ENCODE results near the gene GP1BB. TPM values are rescaled to one million over a fixed set of nuclear protein-coding genes. Genes with fewer than 3 reads are reported as not detected.

GP1BB gene
- total RNA-seq, 1 experiment from 2014 or later = 4.9 TPM

DNA sequence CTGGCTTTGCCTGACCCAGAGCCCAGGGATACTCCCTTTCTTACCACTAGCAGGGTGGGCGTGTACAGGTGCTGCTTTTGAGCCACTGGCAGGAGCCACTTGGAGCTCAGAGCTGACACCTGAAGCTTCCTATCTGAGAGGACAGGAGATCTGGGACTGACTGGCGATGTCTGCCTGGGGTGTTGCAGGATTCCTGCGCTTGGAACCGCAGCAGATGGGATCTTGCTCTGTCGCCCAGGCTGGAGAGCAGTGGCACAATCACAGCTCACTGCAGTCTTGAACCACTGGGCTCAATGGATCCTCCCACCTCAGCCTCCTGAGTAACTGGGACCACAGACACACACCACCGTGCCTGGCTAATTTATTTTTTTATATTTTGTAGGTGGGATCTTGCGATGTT, 17.7 kb downstream of the GP1BB start:
- H3K27ac ChIP-seq = no peak overlapping the region
- no peaks in the 10 kb centered on the region for H3K9me3 ChIP-seq (replicated peaks)
- H3K4me3 ChIP-seq = no peak overlapping the region
- no peaks in the 10 kb centered on the region for H3K36me3 ChIP-seq
- DNase-seq (ENCODE audit: low read depth in 1 of 2, low spot score in 2 of 2) = no peak
- peaks cover 5% of the 10 kb centered on the region for H3K4me1 ChIP-seq (replicated peaks)
- H3K27me3 ChIP-seq (replicated peaks) = no peaks in the 10 kb centered on the region

DNA sequence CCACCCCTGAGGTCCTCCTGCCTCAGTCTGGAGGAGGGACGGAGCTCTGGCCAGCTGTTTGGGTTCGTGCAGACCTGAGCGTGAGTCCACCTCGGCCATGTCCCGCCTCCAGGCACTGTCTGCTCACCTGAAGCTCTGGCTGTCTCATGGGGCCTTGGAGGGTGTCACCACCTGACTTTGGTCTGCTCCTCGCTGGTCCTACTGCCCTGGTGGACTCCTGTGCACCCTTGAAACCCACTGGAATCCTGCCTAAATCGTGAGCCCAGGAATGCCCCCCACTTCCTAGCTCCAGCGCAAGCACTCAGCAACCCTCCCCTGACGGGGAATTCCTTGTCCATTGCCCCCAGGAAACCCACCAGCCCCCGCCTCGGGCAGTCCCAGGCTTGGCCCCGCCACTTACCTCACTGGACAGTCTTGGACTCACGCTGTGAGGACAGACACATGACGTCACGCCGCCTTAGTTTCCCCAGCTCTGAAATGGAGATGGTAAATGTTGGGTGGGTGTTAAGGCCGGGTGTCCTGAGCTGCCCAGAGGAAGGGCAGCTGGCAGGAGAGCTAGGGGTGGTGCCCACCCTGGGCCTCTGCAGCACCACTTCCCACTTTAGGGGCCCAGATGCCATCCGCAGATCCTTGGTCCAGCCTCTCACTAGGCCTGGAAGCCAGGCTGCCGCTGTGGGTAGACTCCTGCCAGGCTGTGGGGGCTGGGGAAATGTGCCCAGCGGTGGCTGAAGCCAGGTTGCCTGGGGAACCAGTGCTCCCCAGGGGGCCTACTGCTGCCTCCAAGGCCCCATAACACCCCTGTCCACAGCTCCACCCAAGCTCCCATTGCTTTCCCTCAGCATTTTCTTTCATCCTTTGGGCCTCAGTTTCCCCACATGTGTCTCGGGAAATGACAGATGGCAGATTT, 19.1 kb downstream of the GP1BB start:
- no peak for DNase-seq (ENCODE audit: low read depth in 1 of 2, low spot score in 2 of 2)
- H3K27ac ChIP-seq = no peak overlapping the region

DNA sequence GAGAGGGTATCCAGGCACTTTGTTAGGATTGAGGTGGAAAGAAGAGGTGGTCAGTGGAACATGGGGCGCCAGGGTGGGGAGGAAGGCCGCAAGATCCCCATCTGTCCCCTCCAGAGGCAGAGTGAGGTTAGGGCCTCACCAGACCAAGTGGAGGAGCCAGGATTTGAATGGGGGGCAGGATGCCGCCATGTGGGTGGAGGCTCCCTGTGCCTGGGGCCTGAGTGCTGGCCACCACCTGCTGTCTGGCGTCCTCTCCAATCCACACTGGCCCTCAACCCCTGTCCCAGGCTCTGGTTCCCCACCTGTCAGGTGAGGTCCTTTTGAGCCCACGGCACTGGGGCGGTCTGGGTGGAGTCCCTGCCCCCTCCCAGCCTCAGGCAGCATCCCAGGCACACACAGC, 19.7 kb downstream of the GP1BB start:
- Histone ChIP-seq H3K27ac (no peak overlapping the region), H3K36me3 (no peaks in the 10 kb centered on the region), H3K27me3 (replicated peaks) (no peaks in the 10 kb centered on the region), H3K9me3 (replicated peaks) (no peaks in the 10 kb centered on the region), H3K4me3 (no peak overlapping the region), H3K4me1 (replicated peaks) (peaks cover 7% of the 10 kb centered on the region)
- no peak for DNase-seq (ENCODE audit: low read depth in 1 of 2, low spot score in 2 of 2)

More for the DNA sequence above, 19.1 kb downstream of the GP1BB start:
- H3K4me3 ChIP-seq = no peak overlapping the region
- H3K9me3 ChIP-seq (replicated peaks) = no peaks in the 10 kb centered on the region
- H3K27me3 ChIP-seq (replicated peaks) = no peaks in the 10 kb centered on the region
- no peaks in the 10 kb centered on the region for H3K36me3 ChIP-seq
- peaks cover 7% of the 10 kb centered on the region for H3K4me1 ChIP-seq (replicated peaks)

DNA sequence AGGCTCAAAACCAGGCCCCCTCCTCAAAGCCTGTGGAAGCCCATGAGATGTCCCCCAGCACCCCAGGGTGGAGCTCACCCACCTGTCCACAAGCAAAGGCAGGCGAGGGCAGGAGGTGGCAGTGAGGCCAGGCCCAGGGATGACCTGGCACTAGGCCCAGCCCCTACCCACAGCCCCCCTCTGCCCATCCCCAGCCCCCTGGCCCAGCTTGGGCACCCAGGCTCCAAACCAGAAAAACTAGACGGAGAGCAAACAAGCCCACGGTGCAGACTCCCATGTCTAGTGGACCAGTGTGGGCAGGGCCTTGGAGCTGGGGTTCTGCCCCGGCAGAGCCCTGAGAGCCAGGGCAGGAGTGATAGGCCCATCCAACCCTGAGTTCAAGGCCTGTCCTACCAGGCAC, 20.3 kb downstream of the GP1BB start:
- Histone ChIP-seq H3K4me1 (replicated peaks) (peaks cover 7% of the 10 kb centered on the region), H3K36me3 (no peaks in the 10 kb centered on the region), H3K27me3 (replicated peaks) (no peaks in the 10 kb centered on the region), H3K9me3 (replicated peaks) (no peaks in the 10 kb centered on the region), H3K27ac (no peak overlapping the region), H3K4me3 (no peak overlapping the region)
- no peak for DNase-seq (ENCODE audit: low read depth in 1 of 2, low spot score in 2 of 2)

DNA sequence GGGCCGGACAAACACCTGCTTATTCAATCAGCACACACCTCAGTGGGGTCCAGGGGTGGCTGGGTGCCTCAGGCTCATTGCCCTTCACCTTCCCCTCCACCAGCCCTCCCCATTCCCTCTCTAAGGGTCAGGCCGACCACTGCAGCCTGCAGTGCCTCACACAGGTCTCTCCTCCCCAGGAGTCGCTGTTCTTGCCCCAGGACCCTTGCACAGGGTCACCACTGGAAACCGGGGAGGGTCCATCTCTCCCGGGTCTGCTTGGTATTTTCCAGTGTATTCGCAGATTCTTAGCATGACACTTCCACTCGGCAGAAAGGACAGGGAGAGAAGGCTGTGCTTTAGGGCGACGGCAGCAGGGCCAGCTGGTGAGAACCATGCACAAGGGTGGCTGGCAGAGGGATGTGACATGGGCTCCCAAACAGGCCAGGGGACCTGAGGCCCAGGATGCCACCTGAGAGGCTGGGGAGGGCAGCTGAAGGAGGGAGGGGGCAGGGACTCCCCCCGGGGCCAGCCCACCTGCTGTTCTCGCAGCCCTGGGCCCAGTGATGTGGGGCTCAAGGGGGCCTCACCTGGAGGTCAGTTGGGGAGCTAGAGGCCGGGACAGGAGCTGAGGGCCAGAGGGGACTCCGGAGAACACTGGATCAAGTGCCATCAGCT, 21.1 kb downstream of the GP1BB start:
- Histone ChIP-seq H3K27me3 (replicated peaks) (no peaks in the 10 kb centered on the region), H3K27ac (no peak overlapping the region), H3K36me3 (no peaks in the 10 kb centered on the region), H3K9me3 (replicated peaks) (no peaks in the 10 kb centered on the region), H3K4me1 (replicated peaks) (peaks cover 11% of the 10 kb centered on the region), H3K4me3 (no peak overlapping the region)
- DNase-seq (ENCODE audit: low read depth in 1 of 2, low spot score in 2 of 2) = no peak

DNA sequence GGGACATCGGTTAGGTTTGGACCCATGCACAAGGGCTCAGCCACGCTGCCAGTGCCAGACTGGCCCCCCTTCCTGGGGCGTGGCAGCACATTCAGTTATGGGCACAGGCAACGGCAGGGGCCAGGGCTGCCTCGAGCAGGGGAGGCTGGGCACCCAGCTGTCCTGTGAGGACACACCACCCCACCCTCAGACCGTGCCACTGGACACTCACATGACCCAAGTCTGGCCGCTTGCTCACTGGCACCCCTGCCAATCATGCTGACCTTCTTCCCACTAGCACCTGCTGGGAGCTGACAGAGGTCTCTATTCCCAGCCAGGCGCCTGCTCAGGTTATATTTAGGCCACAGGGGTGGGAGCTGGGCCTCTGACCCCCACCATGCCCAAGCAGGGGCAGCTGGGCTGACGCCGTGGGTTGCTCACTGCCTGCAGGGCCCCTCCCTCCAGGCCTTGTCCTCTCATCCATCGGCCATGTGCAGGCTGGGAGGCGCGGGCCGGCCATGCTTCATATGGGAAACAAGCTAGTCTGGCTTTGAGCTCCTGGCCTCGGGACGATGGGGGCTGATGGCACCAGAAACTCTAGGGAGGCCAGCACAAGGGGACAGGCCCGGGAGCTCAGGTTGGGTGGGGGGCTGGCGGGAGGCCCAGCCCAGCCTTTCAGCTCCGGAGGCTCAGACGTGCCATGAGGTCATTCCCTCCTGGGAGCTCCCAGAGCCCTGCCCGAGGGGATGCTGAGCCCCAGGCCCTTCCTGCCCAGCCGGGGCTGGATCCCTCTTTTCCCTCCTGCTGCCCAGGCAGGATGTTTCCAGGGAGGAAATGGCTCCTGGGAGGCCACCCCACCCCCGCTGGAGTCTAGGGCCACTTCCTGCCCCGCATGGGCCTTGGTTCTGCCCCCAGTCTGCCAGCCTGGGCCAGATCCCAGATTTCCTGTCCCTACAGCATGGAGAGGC, 22.1 kb downstream of the GP1BB start:
- no peaks in the 10 kb centered on the region for H3K9me3 ChIP-seq (replicated peaks)
- peaks cover 11% of the 10 kb centered on the region for H3K4me1 ChIP-seq (replicated peaks)
- H3K36me3 ChIP-seq = no peaks in the 10 kb centered on the region
- no peak overlapping the region for H3K27ac ChIP-seq
- H3K27me3 ChIP-seq (replicated peaks) = no peaks in the 10 kb centered on the region
- H3K4me3 ChIP-seq = no peak overlapping the region
- DNase-seq (ENCODE audit: low read depth in 1 of 2, low spot score in 2 of 2) = no peak

DNA sequence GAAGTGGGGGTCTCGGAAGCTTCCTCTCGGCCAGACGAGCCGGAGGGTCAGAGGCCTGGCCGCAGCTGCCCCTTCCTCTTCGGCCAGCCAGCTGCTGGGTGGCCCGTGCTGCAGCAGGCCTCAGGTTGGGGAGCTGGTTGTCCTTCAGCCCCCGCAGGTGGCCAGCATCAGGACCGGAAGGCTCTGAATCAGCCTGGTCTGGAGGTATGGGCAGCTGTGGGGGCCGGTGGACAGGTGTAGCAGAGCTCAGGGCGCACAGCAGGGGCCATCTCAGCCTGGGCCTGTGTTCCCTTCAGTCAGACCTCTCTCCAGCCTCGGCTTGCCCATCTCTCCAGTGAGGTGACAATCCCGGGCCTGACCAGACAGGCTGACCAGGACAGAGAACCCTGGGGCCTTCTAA, 23.4 kb downstream of the GP1BB start:
- Histone ChIP-seq H3K4me1 (replicated peaks) (peaks cover 22% of the 10 kb centered on the region), H3K27ac (no peak overlapping the region), H3K27me3 (replicated peaks) (no peaks in the 10 kb centered on the region), H3K36me3 (no peaks in the 10 kb centered on the region), H3K9me3 (replicated peaks) (no peaks in the 10 kb centered on the region), H3K4me3 (no peak overlapping the region)
- no peak for DNase-seq (ENCODE audit: low read depth in 1 of 2, low spot score in 2 of 2)

DNA sequence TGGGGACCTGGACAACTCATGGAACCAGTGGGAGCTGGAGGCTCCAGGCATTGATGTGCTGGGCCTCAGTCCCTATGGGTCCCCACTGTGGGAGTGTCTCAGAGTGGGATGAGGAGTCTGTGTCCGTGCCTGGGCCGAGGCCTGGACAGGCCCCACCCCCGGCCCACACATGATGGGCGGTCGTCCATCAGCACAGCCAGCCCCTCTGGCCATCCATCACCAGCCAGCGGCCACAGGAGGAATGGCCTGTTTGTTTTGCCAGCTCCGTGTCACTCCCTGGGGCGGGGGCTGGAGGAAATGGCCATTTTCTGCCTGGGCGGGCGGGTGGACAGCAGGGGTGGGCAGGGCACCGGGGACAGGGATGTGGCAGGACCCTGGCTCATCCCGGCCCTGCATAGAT, 24.2 kb downstream of the GP1BB start:
- no peak overlapping the region for H3K4me3 ChIP-seq
- H3K9me3 ChIP-seq (replicated peaks) = no peaks in the 10 kb centered on the region
- no peak overlapping the region for H3K27ac ChIP-seq

DNA sequence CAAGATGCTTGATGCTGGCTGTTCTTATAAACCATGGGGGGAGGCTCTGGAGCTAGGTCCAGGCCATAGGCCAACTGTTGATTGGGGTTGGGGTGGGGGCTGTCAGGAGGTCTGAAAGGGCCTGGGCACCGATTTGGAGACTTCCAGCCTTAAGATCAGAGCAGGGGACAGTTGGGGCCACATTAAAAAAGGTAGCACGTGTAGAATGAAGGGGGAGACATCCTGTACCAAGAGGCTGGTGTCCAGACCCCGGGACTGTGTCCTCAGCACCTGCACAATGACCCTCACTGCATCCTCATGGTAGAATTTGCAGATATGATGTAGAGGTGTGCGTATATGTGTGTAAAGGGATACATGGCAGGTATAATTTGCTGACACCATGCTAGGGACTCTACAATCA, 24.8 kb downstream of the GP1BB start:
- H3K9me3 ChIP-seq (replicated peaks) = no peaks in the 10 kb centered on the region
- no peak overlapping the region for H3K27ac ChIP-seq
- no peaks in the 10 kb centered on the region for H3K27me3 ChIP-seq (replicated peaks)
- no peak for DNase-seq (ENCODE audit: low read depth in 1 of 2, low spot score in 2 of 2)
- peaks cover 25% of the 10 kb centered on the region for H3K4me1 ChIP-seq (replicated peaks)
- no peaks in the 10 kb centered on the region for H3K36me3 ChIP-seq
- H3K4me3 ChIP-seq = no peak overlapping the region

More for the DNA sequence above, 24.2 kb downstream of the GP1BB start:
- Histone ChIP-seq H3K36me3 (no peaks in the 10 kb centered on the region), H3K27me3 (replicated peaks) (no peaks in the 10 kb centered on the region), H3K4me1 (replicated peaks) (peaks cover 25% of the 10 kb centered on the region)
- DNase-seq (ENCODE audit: low read depth in 1 of 2, low spot score in 2 of 2) = no peak

DNA sequence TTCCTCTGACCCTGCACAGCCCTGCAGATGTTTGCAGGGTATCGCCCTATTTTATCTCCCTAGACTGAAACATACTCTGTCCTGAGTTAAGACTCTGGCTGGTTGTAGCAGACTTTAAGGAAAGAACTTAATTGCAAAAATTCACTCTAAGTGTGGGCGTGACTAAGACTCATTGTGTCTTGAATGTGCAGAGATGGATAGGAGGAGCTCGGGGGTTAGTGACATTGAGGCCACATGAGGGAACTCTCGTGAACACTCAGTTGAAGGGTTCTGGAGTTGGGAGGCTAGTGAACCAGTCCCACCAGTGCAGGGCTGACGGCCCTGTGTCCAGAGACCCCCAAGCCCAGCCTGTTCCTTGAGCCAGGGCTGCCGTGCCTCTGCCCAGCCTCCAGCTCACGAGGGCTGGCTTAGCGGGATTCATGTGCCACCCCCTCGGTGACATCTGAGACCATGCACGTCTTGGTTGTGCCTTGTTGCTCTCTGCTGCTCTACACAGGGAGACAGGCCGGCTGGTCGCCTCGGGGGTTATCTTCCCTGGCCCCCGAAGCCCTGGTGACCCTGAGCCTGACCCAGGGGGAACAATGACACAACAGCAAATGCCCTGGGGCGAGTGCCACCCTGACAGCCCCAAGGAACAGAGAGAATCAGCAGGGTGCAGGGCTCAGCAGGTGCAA, 25.8 kb downstream of the GP1BB start:
- H3K27ac ChIP-seq = no peak overlapping the region
- H3K4me1 ChIP-seq (replicated peaks) = peaks cover 25% of the 10 kb centered on the region
- no peaks in the 10 kb centered on the region for H3K36me3 ChIP-seq
- no peak for DNase-seq (ENCODE audit: low read depth in 1 of 2, low spot score in 2 of 2)
- H3K27me3 ChIP-seq (replicated peaks) = no peaks in the 10 kb centered on the region
- H3K4me3 ChIP-seq = no peak overlapping the region
- no peaks in the 10 kb centered on the region for H3K9me3 ChIP-seq (replicated peaks)

DNA sequence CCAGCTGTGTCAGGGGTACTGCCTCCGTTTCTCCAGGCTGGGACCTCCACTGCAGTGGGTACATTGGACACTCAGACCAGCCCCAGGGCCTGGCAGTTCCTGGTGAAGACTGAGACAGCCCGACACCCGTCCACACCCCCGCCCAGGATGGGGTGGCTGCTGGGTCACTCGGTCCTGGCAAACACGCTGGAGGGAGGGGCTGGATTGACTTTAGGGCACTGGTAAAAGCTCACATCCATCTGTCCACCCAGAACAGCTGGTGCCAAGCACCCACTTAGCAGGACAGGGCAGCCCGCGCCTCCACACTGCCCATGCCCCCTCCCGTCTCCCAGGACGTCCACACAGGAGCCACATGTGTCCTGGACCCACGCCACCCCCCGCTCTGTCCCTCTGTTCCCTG, 26.5 kb downstream of the GP1BB start:
- no peaks in the 10 kb centered on the region for H3K36me3 ChIP-seq
- H3K9me3 ChIP-seq (replicated peaks) = no peaks in the 10 kb centered on the region
- DNase-seq (ENCODE audit: low read depth in 1 of 2, low spot score in 2 of 2) = no peak
- no peak overlapping the region for H3K27ac ChIP-seq
- H3K4me3 ChIP-seq = no peak overlapping the region
- no peaks in the 10 kb centered on the region; the same call in 1 of the 2 replicates for H3K27me3 ChIP-seq (replicated peaks)
- H3K4me1 ChIP-seq (replicated peaks) = peaks cover 25% of the 10 kb centered on the region

DNA sequence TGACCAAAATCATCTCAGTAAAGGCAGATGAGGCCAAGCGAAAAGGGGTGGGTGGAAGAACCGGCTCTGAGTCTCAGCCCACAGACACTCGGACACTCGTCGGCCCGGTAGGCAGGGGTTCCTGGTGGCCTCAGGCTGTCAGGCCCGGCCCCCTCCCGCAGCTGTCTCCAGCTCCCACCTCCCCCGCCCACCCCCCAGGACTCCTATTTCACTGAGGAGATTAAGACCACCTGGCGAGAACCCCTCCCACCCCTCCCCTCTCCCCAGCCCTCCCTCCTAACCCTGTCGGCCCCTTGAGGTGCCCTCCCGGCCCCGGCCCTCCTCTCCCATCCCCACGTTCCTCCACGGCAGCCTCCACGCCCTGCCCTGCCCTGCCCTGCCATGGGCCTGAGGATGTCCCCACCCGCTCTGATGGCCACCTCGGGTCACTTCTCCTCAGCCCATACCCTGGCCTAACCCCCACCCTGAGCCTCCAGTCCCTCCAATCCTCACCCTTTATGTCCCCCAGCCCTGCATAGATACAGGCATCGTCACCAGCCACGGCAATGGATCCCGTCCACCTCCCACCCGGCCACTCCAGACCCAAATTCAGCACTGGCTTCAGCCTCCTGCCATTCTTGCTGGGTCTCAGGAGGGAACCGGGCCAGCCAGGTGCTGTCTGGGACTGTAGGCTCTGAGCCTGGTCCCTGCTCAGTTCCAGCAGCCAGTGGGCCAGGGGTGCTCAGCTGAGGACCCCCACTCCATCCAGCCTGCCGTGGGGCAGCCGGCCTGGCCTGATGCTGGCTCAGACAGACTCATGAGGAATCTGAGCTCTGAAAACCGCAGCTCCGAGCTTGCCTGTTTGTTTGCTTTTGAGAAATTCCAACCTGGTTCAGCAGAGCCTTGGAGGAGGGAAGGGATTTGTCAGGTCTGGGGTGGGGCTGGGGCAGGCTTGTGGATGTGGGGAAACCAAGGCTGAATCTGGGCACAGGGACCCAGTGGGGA, 27.5 kb downstream of the GP1BB start:
- H3K36me3 ChIP-seq = no peaks in the 10 kb centered on the region
- H3K4me1 ChIP-seq (replicated peaks) = peaks cover 22% of the 10 kb centered on the region
- DNase-seq (ENCODE audit: low read depth in 1 of 2, low spot score in 2 of 2) = peak; percentile 63 to 69
- no peaks in the 10 kb centered on the region for H3K9me3 ChIP-seq (replicated peaks)
- no peak overlapping the region for H3K4me3 ChIP-seq
- peak overlapping the region; percentile 15; the same call in 1 of the 2 replicates for H3K27ac ChIP-seq
- peaks cover 8% of the 10 kb centered on the region for H3K27me3 ChIP-seq (replicated peaks)
